ENCODE measurements around the gene CRYAA. TPM values are rescaled to one million over a fixed set of nuclear protein-coding genes. Genes with fewer than 3 reads are reported as not detected.

CRYAA gene
- total RNA-seq, 1 donor from 2014 or later, result not detected

DNA sequence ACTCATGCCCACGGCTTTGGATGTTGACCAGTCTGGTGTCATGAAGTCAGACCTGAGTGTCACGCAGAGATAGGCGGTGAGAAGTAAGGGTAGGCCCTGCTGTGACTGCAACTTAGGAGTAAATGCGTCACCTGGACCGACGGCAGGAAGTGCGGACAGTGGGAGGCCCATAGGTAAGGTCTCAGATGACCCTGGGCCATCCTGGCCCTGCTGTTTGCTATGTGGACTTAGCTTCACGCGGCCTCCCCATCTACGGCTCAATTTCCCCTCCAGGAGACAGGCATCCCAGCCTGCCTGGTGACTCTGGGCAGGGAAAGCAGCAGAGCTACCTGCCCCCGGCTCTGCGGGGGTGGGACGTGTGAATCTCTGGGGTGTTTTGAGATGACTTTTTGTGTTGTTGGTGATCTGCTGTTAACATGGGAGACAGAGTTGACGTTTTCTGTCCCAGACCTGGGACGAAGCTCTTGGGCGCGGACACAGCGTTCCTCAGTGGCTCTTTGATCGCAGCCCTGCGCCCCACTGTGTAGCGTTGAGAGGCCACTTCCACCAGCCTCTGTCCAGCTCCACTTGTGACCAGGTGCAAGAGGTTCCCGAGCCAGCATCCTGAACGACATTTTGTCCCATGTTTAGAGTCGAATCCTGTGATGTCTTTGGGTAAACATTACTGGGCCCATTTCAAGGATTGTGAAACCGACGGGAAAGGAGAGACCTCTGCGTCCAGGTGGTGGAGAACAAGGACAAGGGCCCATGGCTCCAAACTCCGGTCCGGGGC lies 39.9 kb downstream of the CRYAA start:
- peak in 1 of 2 donors; percentile 56 for DNase-seq (ENCODE audit: low spot score in 2 of 2)
- H3K4me3 ChIP-seq, result no peak overlapping the region
- no peaks in the 10 kb centered on the region for H3K4me1 ChIP-seq
- no peaks in the 10 kb centered on the region for H3K27me3 ChIP-seq
- no peak overlapping the region for H3K27ac ChIP-seq
- TF ChIP-seq, protein P1, sequence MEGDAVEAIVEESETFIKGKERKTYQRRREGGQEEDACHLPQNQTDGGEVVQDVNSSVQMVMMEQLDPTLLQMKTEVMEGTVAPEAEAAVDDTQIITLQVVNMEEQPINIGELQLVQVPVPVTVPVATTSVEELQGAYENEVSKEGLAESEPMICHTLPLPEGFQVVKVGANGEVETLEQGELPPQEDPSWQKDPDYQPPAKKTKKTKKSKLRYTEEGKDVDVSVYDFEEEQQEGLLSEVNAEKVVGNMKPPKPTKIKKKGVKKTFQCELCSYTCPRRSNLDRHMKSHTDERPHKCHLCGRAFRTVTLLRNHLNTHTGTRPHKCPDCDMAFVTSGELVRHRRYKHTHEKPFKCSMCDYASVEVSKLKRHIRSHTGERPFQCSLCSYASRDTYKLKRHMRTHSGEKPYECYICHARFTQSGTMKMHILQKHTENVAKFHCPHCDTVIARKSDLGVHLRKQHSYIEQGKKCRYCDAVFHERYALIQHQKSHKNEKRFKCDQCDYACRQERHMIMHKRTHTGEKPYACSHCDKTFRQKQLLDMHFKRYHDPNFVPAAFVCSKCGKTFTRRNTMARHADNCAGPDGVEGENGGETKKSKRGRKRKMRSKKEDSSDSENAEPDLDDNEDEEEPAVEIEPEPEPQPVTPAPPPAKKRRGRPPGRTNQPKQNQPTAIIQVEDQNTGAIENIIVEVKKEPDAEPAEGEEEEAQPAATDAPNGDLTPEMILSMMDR (IDR thresholded peaks at IDR 0.05), result no peak
- intact Hi-C loops (cut with DNase I), result no loop called here
- no peaks in the 10 kb centered on the region for H3K36me3 ChIP-seq
- H3K9me3 ChIP-seq, result no peaks in the 10 kb centered on the region

DNA sequence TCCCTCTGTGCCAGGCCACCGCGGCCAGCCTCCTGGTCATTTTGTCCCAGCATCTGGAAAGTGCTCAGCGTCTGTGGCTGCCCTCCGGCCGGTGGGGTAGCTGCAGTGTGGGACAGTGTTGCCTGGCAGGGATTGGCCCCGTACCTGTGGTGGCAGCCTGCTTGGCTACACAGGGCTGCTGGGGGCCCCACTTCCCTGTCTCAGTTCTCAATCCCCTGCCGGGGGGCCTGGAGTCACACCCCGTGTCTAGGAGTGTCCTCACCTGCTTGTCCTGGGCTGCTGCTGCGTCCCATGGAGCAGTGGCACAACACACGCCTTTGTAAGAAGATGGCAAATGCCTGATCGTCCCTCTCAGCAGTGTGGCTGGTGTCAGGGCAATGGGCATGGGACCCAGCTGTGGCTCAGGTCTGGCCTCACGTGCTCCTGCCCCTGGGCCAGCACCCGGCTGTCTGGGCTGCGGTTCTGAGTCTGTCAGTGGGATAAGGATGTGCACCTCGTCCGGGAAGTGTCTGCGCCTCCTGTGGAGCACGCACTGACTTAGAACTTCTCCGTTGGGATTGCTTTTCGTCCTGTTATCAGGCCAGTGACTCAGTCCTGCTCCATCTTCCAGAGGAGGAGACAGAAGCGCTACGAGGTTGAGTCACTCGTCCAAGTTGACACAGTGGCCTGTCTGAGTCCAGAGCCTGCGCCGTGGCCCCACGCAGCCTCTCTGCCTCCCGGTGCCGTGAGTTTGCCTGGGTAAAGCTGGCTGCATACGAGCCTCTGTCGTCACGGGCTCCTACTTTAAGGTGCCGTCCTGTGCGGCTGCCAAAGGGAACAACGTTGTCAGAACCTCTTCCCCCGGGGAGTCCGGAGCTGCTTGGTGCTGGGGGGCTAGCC lies 41.0 kb downstream of the CRYAA start:
- Histone ChIP-seq H3K4me1 (no peaks in the 10 kb centered on the region), H3K9me3 (no peaks in the 10 kb centered on the region), H3K36me3 (no peaks in the 10 kb centered on the region), H3K4me3 (no peak overlapping the region), H3K27ac (no peak overlapping the region), H3K27me3 (no peaks in the 10 kb centered on the region)
- intact Hi-C loops (cut with DNase I), result no loop called here
- peak in 1 of 2 donors; percentile 50 for DNase-seq (ENCODE audit: low spot score in 2 of 2)
- TF ChIP-seq, protein P1 (IDR thresholded peaks at IDR 0.05), result no peak

DNA sequence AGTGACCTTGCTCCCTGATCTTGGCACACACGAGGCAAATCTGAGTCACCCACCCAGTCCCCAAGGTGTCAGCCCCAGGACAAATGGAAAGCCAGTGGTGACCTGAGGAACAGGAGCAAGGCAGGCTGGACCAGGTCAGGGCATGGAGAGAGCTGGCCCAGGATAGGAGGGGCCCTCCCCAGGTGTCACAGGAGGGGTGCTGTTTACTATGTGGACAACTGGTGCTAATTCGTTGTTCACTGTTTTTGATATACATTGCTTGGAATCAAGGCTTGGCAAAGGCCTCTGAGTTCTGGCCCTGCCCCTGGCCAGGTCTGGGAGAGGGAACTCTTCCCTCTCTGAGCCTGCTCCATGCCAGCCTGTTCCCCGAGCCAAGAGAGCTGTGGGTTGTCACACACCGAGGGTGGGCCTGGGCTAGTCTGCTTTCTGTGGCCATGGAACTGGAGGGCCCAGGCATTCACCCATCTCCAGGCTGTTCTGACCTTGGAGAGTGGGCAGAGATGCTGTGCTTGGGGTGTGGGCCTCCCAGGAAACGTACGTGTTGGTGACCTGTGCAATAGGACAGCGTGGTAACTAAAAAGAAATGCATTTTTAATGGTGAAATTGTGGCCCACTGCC lies 41.8 kb downstream of the CRYAA start:
- Histone ChIP-seq H3K4me3 (no peak overlapping the region), H3K27ac (no peak overlapping the region), H3K36me3 (no peaks in the 10 kb centered on the region), H3K4me1 (no peaks in the 10 kb centered on the region), H3K9me3 (no peaks in the 10 kb centered on the region), H3K27me3 (no peaks in the 10 kb centered on the region)
- intact Hi-C loops (cut with DNase I), result no loop called here
- TF ChIP-seq, protein P1 (IDR thresholded peaks at IDR 0.05), result no peak
- DNase-seq (ENCODE audit: low spot score in 2 of 2), result peak in 1 of 2 donors; percentile 22

DNA sequence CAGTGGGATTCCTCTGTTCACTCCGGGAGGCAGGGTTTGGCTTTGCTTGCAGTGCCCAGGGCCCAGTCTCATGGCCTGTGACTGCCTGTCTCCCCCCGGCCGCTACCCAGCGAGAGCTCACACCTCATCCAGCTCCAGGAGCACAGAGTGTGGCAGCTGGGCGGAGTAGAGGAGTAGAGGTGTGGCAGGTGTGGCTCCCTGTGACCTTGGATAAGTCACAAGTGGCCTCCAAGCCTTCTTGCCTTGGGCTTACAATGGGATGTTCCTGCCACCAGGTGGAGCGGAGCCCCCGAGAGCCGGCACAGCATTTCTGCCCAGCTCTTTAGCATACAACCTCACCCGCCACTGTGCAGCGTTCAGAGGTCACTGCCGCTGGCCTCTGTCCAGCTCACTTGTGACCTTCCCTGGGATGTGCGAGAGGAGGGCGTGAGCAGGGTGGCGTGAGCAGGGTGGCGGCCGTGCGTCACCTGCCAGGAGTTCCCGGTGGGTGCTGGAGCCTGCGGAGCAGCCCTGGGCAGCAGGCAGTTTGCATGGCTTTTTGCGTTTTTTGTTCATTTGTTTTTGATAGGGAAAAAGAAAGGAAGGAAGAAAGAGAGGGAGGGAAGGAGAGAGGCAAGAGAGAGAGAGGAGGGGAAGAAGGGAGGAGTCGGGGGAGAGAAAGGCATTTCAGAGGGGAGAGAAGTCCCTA lies 42.4 kb downstream of the CRYAA start:
- intact Hi-C loops (cut with DNase I), result no loop called here
- H3K4me1 ChIP-seq, result no peaks in the 10 kb centered on the region
- no peak overlapping the region for H3K4me3 ChIP-seq
- H3K36me3 ChIP-seq, result no peaks in the 10 kb centered on the region
- no peak overlapping the region for H3K27ac ChIP-seq
- DNase-seq (ENCODE audit: low spot score in 2 of 2), result peak in 1 of 2 donors; percentile 51
- TF ChIP-seq, protein P1 (IDR thresholded peaks at IDR 0.05), result no peak
- no peaks in the 10 kb centered on the region for H3K9me3 ChIP-seq
- H3K27me3 ChIP-seq, result no peaks in the 10 kb centered on the region

DNA sequence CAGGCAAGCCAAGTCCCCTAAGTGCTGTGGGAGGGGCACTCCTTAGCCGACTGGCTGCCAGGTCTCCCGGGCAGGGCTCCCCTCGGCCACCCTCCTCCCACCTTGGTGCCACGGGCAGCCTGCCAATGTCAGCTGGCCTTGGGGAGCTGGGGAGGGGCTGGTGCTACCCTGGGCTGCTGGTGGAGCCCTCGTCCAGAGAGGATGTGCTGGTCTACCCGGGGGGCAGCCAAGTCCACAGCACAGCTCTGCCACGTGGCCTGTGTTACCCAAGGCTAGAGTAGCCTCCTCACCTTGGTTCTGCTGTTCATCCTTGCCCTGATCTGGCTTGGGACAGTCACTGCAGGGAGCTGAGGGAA lies 42.9 kb downstream of the CRYAA start:
- peak in 1 of 2 donors; percentile 53 for DNase-seq (ENCODE audit: low spot score in 2 of 2)
- H3K27ac ChIP-seq, result no peak overlapping the region

More for the DNA sequence above, 42.9 kb downstream of the CRYAA start:
- Histone ChIP-seq H3K27me3 (no peaks in the 10 kb centered on the region), H3K4me3 (no peak overlapping the region), H3K4me1 (no peaks in the 10 kb centered on the region), H3K9me3 (no peaks in the 10 kb centered on the region), H3K36me3 (no peaks in the 10 kb centered on the region)
- TF ChIP-seq, protein P1 (IDR thresholded peaks at IDR 0.05), result no peak
- intact Hi-C loops (cut with DNase I), result no loop called here
